M059J (cell line): ENCODE measurements around the gene RBM20. TPM values are rescaled to one million over a fixed set of nuclear protein-coding genes. Genes with fewer than 3 reads are reported as not detected.
"Not testable (repeated sequence)": the region's sequence is repeated elsewhere in the genome, so short reads cannot be mapped to it uniquely, and the experiment has no call there.

Experiments
- DNase-seq: peaks from one replicate; pipeline ENCODE4 v3.0.0-alpha.2; 2012; ENCODE audit warnings: low read depth
- total RNA-seq: library from RNA; depleted of rRNA; stranded (reverse); fragments of >200 nt; shearing (Covaris generic); gene quantifications from 2 replicates; pipeline ENCODE4 v1.2.3, GENCODE V29; 2014

Gene RBM20
- total RNA-seq, 1 experiment from 2014 or later, result 1.8 TPM

DNA sequence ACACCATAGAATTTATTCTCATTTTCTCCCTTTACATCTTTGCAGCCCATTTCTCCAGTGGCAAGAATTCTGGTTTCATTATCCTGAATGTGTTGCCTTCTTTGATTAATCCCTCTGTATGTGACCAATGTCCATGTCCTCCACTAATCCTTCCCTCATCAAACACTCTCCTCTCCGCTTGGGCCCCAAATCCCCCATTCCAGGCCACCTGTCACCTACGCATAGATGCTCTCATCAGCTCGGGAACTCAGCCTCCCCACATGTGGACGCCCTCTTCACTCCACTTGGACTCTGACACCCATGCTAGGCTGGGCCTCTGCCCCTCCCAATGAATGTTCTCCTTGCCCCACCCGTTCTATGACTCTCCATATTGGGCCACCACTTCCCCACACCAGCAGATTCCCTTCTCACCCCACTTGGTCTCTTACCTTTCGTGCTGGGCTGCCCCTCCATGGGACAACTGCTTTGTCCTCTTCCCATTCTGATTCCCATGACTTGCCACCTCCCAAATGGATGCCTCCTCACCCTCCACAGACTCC lies 18.7 kb upstream of the RBM20 start:
- no peak for DNase-seq

DNA sequence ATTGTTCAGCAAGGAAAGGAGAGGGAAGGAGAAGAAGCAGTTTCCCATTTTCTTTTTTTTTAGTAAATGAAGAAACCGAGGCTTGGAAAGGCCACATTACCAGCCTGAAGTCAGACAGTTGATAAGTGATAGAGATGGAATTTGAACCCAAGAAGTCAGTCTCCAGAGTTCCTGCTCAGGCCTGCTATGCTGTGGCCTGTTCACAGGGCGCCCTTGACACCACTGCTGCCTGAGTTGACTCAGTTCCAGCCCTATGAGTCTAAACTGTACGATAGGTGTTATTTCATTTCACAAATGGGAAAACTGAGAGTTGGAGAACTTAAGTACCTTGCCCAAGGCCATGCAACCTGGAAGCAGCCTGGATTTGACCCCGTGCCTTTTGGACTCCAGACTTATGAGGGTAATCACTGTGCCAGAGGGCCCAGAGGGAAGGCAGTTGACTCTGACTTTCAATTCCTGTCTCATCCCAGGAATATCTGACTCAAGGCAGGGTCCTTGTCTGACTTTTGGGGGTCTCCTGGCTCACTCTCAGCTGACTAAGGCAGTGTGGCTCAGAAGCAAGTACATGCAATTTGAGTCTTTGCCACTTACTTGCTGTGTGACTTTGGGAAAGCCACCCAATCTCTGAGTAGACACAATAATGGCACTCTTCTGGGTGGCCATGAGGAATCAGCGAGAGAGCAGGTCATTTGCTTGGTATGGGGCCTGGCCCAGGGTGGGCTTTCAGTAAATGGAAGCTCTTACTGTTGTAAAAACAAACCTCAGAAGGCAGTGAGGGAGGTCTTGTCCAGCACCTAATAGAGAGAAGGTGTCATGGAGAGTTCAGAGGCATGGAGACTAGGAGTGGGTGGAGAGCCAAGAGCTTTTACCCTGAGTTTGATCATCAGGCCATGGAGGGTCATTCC lies 17.9 kb upstream of the RBM20 start:
- no peak for DNase-seq

DNA sequence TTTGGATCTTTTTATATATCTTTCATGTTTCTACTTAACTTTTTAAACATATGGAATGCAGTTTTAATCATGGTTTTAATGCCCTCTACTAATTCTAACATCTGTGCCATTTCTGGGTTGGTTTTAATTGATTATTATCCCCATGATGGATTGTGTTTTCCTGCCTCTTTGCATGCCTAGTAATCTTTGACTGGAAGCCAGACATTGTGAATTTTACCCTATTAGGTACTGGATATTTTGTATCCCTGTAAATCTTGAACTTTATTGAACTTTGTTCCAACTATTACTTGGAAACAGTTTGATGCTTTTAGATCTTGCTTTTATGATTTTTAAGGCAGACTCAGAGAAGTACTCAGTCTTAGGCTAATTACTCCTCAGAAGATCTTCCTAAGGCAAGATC lies 16.0 kb upstream of the RBM20 start:
- no peak for DNase-seq

DNA sequence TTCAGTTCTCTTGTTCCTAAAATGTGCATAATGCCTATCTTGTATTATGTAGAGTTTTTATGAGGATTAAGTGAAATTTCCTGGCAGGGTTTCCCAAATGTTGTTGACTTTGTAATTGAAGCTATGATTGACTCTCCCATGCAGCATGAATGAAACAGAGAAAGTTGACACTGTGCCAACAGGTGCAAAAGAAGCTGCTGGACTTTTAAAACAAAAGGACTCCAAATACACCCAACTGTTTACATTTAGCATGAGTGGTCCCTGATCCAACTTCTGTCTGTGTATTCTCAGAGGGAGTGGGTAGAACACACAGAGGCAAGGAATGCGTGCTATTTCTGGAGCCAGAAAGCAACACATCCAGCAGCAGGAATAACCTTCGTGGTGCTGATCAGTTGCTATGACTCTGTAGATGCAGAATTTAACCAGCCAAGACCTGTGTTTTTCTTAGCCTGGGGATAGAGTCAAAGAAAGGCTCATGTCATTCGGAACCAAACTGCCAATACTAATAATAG lies 14.4 kb upstream of the RBM20 start:
- DNase-seq, result no peak

DNA sequence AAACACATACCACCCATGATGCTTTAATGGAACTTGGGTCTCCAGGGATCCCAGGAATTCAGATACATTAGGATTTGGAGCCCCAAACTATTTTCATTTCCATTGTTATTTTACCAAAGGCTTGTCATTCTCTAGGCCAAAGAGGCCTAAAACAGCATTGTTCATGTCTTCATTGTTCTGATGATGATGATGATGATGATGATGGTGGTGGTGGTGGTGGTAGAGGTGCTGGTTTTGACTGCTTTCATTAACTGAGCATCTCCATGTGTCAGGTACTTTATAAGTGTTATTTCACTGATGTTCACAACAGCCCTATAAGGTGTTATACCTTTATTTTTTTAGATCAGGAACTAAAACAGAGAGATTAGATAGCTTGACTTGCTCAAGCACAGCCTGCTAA lies 12.2 kb upstream of the RBM20 start:
- DNase-seq, result no peak

DNA sequence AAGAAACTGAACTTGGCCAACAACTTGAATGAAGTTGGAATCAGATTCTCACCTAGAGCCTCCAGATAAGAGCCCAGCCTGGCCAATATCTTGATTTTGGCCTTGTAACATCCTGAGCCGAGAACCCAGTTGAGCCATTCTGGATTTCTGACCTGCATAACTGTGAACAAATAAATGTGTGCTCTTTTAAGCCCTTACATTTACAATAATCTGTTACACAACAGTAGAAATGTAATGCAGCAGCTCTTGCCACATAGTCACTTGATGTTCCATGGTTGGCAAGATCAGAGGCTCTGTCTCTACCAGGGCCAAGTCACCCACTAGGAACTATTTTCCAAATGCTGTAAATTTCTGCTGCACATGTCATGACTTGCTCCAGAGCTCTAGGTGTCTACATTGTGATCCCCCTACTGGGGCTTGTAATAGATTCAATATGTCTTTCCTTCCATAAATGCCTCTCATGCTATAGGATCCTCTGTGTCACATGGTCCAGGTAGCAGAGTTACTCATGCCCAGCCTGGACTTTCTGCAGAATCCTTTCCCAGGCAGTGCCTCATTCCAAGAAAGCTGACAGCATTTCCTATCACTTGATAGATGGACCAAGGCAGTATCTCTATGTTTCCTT lies 11.4 kb upstream of the RBM20 start:
- no peak for DNase-seq

DNA sequence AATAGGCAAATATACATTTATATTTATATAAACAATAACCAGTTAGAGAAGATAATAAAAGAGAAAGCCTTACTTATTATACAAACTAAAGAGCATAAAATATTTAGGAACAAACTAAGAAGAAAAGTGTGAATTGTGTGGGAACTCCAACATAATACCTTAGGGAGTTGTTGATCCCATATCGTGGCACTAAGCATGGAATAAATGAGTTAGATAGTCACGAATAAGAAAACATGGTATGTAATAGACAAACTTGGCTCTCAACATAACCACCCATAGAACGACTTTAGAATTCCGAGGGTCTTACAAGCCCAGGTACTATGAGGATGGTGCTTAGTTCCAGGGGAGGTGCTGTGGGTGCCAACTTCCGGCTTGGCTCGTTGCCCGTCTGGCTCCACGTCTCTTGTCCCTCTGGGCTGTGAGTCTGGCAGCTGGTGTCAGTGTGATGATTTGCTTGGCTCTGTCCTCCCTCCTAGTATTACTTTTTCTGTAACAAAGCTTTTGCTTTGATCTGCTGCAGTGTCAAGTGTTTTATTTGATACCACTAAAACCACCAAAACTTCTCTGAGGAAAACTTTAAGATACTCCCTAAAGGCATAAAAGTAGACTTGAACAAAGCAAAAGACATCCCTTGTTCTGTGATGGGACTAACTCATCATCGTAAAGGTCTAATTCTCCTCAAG lies 9.5 kb upstream of the RBM20 start:
- peak; percentile 62 for DNase-seq

DNA sequence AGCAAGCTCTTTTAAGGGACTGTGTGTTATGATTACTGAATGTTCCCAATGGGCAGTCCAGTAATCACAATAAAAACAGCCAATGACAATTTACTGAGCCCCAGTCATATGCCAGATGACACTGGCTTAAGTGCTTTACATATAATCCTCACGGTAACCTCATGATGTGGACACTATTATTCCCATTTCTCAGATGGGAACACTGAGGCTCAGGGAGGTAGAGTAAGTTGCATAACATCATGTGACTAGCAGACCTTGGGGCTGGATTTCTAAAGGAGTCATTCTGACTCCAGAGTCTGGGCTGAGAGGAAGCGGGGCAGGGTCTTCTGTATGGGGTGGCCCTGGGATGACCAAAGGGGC lies 7.6 kb upstream of the RBM20 start:
- no peak for DNase-seq

DNA sequence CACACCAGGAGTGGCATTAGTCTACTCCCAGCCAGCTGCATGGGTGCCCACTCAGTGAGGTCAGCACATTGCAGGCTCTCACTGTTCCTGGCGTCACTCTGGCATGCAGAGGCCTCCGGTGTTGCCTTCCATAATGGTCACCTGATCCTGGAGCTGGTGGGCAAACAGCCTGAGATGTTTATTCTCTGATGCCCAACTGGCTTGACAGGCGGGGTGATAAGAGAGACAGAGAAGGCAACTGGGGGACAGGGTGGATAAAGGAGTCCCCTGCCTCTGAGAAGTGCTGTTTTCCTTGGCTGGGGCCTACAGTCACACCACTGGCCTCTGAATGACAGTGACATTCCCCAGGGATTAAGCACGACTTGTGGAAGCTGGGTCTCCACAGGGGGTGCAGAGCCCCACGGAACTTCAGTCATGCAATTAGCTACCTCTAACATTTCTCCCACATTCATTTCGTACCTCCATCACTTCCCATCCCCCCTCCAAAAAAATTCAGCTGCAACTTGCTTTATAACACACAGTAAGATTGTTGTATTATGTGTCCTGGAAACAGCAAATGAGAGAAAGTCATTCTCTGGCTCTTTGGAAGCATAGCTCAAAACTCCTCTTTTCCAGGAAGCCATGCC lies 7.1 kb upstream of the RBM20 start:
- no peak for DNase-seq

DNA sequence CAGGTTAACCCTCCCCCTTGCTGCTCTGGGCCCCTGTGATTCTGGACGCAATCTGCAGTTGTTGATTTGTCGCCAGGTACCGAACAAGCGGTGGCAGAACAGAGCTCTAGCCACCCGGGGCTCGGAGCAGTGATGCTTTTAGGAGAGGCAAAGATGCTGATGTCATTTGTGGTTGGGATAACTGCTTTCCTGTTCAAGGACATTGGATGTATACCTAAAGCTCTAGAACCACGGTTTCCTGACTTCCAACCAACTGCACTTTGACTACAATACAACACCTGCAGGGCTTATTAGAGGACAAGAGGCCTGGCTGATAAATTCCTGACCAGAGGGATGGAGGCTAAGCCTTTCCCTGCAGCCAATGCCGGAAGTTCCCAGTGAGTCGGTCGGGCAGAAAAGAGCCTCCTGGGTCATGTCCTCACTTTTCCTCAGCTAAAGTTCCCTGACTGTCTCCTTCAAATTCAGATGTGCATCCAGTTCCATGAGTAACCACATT lies 6.5 kb upstream of the RBM20 start:
- no peak for DNase-seq

DNA sequence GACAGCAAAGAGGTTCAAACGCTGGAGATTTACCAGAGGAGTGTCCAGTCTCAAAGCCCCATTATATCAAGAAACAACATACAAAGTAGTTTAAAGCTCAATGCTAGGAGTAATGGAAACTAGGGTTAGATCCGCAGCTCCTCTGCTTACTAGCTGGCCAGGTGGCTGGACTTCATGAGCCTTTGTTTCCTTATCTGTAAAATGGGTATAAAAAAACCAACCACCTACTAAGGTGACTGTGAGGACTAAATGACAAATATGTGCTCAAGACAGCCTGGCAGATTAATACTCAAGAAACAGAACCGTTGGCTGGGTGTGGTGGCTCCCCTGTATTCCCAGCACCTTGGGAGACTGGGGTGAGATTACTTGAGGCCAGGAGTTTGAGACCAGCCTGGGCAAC lies 5.8 kb upstream of the RBM20 start:
- DNase-seq, result no peak

DNA sequence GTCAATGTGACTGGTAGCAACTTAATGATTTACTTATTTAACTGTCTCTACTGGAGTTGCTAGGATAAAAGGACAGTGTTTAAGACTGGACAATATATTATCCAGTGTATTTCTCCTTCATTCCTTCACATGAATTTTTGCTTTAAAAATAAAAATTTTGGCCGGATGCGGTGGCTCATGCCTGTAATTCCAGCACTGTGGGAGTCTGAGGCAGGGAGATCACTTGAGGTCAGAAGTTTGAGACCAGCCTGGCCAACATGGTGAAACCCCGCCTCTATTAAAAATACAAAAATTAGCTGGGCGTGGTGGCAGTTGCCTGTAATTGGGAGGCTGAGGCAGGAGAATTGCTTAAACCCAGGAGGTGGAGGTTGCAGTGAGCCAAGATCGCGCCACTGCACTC lies 5.1 kb upstream of the RBM20 start:
- DNase-seq, result not testable (repeated sequence)

DNA sequence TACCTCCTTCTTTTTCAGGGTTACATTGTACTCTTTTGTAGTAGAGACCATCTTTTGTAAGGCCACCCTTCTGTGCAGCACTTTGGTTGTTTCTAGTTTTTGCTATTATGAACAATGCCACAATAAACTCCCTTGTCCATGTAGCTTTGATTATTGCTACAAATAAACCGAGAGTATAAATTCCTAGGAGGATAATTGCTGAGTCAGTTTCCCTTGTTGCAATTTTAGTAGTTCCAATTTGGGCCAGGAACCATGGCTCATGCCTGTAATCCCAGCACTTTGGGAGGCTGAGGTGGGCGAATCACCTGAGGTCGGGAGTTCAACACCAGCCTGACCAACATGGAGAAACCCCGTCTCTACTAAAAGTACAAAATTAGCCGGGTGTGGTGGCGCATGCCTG lies 4.3 kb upstream of the RBM20 start:
- DNase-seq, result not testable (repeated sequence)

DNA sequence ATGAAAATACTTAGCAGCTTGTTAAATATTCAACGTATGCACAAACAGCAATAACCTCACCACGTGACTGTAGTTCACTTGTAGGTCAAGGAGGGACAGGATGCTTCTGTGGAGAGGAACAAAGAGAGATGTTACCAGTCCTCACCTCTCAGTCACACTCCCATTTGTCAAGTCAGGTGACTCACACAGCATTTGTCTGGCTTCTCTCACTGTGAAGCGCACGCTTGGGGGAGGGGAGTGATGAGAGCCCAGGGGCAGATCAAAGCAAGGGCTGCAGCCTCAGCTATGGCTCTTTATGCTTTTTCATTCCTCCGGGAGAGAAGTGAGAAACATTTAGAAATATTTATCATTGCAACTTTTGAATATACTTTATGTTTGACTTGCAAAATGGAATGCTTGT lies 2.9 kb upstream of the RBM20 start:
- peak; percentile 61 for DNase-seq

DNA sequence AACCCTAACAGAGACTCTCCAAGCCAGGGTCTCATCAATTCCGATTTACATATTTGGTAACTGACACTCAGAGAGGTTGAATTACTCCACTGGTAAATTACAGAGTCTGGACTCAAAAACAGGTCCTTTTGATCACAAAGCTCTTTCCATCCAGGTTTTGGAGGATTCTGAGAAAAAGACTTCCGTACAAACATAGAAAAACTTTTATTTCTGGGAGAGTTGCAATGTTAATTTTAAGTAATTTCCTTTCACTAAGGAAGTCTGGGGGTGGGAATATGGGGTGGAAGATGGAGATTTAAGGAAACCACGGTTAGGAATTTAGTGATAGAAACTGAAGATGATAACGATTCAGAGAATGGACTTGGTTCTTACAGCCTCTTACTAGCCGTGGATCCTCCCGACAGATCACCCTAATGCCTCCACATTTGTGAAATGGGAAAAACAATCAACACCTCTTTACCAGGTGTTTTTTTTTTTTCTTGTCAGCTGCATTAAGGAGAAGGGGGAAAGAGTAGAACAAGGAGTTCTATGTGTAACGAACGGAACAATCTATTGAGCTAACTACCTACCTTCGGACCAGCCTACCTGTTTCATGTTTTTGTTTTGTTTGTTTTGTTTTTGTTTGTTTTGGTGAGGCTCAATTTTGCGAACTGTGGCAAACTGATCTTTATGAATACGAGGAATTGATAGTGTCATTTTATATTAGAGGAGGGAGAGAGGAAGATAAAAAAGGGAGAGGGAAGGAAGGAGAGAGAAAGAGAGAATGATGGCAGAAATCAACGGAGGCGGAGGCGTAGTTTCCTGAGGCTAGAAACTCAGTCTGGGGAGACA lies 1.7 kb upstream of the RBM20 start:
- DNase-seq, result no peak

DNA sequence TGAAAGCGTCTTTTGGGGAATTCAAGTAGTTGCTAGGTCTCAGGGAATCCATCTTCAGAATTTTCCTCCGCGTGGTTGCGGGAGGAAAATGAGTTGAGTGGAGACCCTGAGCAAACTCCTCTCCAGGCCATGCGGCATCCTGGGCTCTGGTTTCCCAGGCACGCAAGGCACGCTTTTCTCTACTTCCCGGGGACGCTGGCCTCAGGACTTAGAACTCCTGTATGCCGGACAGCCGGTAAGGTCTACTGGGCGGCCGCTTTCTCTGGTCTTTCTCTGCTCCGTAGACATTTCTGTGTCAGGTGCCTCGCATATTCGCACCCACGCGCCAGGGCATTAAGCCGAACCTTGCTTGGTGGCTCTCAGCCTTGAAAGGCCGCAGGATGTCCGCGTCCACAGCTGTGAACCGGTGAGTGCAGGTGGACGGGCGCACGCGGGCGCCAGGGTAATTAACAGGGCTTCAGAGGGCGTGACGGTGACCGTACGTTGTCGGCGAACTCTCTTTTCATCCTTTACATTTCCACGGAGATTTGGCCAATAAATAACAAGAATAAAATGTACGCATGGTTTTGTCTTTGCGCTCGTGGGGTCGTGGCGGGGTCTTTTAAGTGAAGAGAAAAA lies 992 bp upstream of the RBM20 start:
- DNase-seq, result peak; percentile 12

DNA sequence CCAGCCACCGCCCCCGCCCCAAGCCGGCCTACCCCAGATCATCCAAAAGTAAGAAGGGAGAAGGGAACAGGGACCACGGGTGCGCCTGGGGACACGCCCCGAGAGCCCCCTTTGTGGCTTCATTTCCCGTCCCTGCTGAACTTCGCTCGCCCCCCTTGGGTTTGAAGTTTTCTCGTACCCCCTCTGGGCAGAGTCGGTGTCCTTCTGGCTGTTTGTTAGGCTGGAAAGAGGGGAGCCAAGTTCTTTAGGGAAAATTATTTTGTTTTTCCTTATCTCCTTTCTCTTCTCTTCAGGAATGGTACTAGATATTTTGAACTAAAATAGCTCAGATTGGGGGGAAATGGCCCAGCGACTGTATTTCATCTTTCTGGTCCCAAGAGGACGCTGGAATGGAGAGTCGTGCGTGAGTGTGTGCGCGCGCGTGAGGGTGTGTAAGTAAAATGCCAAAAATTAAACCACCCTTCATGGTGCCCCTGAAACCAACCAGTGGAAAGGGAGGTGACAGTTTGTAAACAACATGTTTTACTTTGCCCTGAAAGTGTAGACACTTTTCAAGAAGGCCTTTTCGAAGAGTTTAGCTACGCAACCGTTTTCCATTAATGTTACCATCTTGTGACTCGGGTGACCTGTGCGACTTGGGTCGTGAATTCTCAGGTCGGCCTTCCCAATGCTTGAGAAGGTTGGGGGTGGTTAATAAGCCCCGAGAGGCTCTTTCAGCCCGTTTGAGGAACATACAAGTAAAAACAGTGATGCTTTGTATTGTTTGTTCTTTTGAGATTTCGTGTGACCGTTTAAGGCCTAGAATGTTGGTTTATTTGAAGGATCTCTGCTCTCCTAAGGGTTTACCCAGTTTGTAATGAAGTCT lies 694 bp downstream of the RBM20 start:
- DNase-seq, result no peak

DNA sequence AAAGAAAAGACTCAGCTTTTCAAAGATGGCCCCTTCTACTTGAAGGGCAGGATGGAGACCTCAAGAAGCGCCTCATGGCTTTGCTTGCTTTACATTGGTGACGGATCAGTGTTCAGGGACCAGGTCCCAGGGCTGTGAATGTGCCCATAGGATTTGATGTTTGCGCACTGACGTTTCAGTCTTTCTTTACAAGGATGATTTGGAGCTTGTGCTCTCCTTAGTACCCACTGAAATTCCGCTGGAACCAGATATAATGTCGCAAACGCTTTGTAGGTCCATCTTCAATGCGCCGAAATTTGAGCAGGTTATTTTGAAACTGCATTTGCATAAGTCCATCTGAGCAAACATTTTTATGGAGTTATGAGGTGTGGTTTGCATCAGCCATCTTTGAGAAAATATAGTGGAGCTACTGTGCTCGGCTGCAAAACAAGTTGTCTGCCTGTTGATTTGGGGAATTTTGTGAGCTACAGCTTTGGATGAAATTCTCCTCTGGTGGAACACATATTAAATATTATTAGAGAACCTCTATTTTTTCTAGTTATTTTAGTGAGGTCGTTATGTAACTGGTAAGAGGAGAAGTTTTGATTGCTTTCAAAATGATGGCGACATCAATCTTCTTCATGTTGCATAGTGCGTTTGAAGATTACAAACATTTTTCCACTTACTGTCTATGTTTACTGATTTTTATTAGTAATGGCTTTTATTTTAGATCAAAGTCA lies 2.4 kb downstream of the RBM20 start:
- no peak for DNase-seq

DNA sequence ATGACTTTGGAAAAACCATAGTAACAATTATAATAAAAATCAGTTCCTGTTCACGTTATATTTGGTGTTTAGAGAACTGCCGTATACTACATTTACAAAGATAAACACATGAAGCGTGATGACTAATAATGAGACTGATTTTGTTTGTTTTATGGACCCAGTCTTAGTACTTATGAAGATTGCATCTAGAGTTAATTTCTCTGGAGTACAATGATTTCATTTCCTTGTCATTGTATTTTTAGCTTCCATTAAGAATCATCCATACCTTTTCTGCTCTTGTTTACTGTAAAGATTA lies 2.9 kb downstream of the RBM20 start:
- DNase-seq, result peak; percentile 31
